GM12878 (cell line): ENCODE data around the gene TOM1L1. TPM values are rescaled to one million over a fixed set of nuclear protein-coding genes. Genes with fewer than 3 reads are reported as not detected.
A peak's percentile ranks its signal among the peaks of the same experiment; 100 is the strongest.

ENCODE experiments used
- ATAC-seq: fragments of 200-7000 bp; cut with Tn5 transposase; 3 replicates; pipeline ENCODE4 v1.9.1; 2020; ENCODE audit warnings: mild to moderate bottlenecking, moderate library complexity
- Bru-seq: library from RNA; stranded (reverse); fragments of 400-500 nt; gene quantifications from one replicate; lab custom pipeline; 2021; lab: Mats Ljungman, UMichigan
- BruChase-seq, 2 experiments: library from RNA; stranded (reverse); fragments of 400-500 nt; gene quantifications; one replicate each; lab custom pipeline; 2021; lab: Mats Ljungman, UMichigan
- BruUV-seq: library from RNA; stranded (reverse); fragments of 400-500 nt; replicated peaks from 2 replicates; lab custom pipeline; 2021; lab: Mats Ljungman, UMichigan
- CTCF ChIA-PET: fragments of 300-600 bp; sonication (Branson Sonifier 250); formaldehyde crosslinking; extraction: SDS; loops from one replicate; lab custom pipeline; 2021; ENCODE audit warnings: inconsistent platforms; lab: Yijun Ruan, JAX
- POLR2A ChIA-PET: fragments of 350-600 bp; formaldehyde crosslinking; extraction: SDS; loops from one replicate; lab custom pipeline; 2021; ENCODE audit warnings: inconsistent platforms; lab: Charles Lee
- RAD21 ChIA-PET: fragments of 300-600 bp; sonication (Branson Sonifier 250); formaldehyde crosslinking; loops from one replicate; lab custom pipeline; 2023; ENCODE audit warnings: antibody characterized with exemption; ENCODE audit not compliant: unreplicated experiment; lab: Charles Lee
- SMC1A ChIA-PET: fragments of 300-600 bp; sonication (Branson Sonifier 250); formaldehyde crosslinking; loops from one replicate; lab custom pipeline; 2023; ENCODE audit not compliant: unreplicated experiment, uncharacterized antibody; lab: Charles Lee
- DNase-seq: peaks from one replicate; pipeline ENCODE4 v3.0.0-alpha.2; 2011; ENCODE audit warnings: low read depth, low spot score
- FAIRE-seq: peaks from 3 replicates; lab custom pipeline; 2011; peaks lifted over from hg19 to GRCh38; lab: Jason Lieb, UNC
- H2AFZ ChIP-seq: 2 replicates; pipeline ENCODE4 v1.6.0; 2011; ENCODE audit warnings: low read depth, low read length, control low read depth; ENCODE audit not compliant: control insufficient read depth
- H3K27ac ChIP-seq: 2 replicates; pipeline ENCODE4 v1.5.1; 2011; ENCODE audit warnings: control low read depth; ENCODE audit not compliant: control insufficient read depth, insufficient read depth
- H3K27me3 ChIP-seq, 2 experiments: replicated peaks in 1 of 2; 2 replicates each; pipeline versions ENCODE4 v1.6.0 to v1.6.1; 2011; ENCODE audit warnings: low read length in 1 of 2; ENCODE audit not compliant: control insufficient read depth in 2 of 2, insufficient read depth in 2 of 2
- H3K36me3 ChIP-seq, 2 experiments: 2 replicates each; pipeline ENCODE4 v1.5.1; 2011; ENCODE audit warnings: low read length in 1 of 2; ENCODE audit not compliant: control insufficient read depth in 2 of 2, insufficient read depth in 2 of 2
- H3K4me1 ChIP-seq: 2 replicates; pipeline ENCODE4 v1.6.1; 2011; ENCODE audit warnings: mild to moderate bottlenecking, low read length, moderate library complexity, mixed read lengths; ENCODE audit not compliant: control insufficient read depth, insufficient read depth
- H3K4me2 ChIP-seq: 2 replicates; pipeline ENCODE4 v1.6.0; 2011; ENCODE audit warnings: control low read depth; ENCODE audit not compliant: control insufficient read depth, insufficient read depth
- H3K4me3 ChIP-seq: fragments of 200-600 bp; sonication (generic); 2 replicates; pipeline ENCODE4 v1.5.1; 2016
- H3K79me2 ChIP-seq: 2 replicates; pipeline ENCODE4 v1.6.0; 2011; ENCODE audit warnings: low read length; ENCODE audit not compliant: control insufficient read depth, insufficient read depth
- H3K9ac ChIP-seq: 2 replicates; pipeline ENCODE4 v1.8.0; 2011; ENCODE audit warnings: low read length, control low read depth, mixed read lengths; ENCODE audit not compliant: control insufficient read depth, insufficient read depth
- H3K9me3 ChIP-seq: replicated peaks from 3 replicates; pipeline ENCODE4 v1.5.1; 2011; ENCODE audit warnings: mild to moderate bottlenecking, low read length; ENCODE audit not compliant: control insufficient read depth, insufficient read depth
- H4K20me1 ChIP-seq: 2 replicates; pipeline ENCODE4 v1.6.0; 2011; ENCODE audit not compliant: control insufficient read depth, insufficient read depth
- BHLHE40 ChIP-seq, 2 experiments: fragments of 450-650 bp in 1 of 2; IDR thresholded peaks; 2 replicates each; pipeline ENCODE4 v1.6.1; 2011 to 2017; ENCODE audit warnings: low read depth in 2 of 2, borderline replicate concordance in 1 of 2, improper control_type of control experiment in 1 of 2, low read length in 1 of 2, mild to moderate bottlenecking in 1 of 2
- DPF2 ChIP-seq: fragments of 450-650 bp; IDR thresholded peaks from 2 replicates; pipeline ENCODE4 v1.6.1; 2017; ENCODE audit warnings: mild to moderate bottlenecking
- MEF2A ChIP-seq: IDR thresholded peaks from 2 replicates; pipeline ENCODE4 v1.6.1; 2011; ENCODE audit warnings: low read depth, mild to moderate bottlenecking, low read length, moderate library complexity; ENCODE audit not compliant: insufficient read depth
- RCOR1 ChIP-seq: conservative IDR thresholded peaks from 2 replicates; pipeline ENCODE4 v1.6.1; 2012; ENCODE audit warnings: low read depth, low read length, improper control_type of control experiment
- SUPT20H ChIP-seq: IDR thresholded peaks from 2 replicates; pipeline ENCODE4 v1.6.1; 2011; ENCODE audit warnings: low read depth, mild to moderate bottlenecking, low read length, moderate library complexity, borderline replicate concordance; ENCODE audit not compliant: control insufficient read depth
- TCF3 ChIP-seq: IDR thresholded peaks from 2 replicates; pipeline ENCODE4 v1.6.1; 2012; ENCODE audit warnings: low read depth, mild to moderate bottlenecking, low read length, borderline replicate concordance; ENCODE audit not compliant: insufficient read depth
- WGBS: methylation state at CpG from one replicate; pipeline ENCODE4 v1.1.6; 2016; ENCODE audit warnings: low lambda C conversion rate; ENCODE audit not compliant: insufficient replicate concordance, insufficient coverage; ENCODE audit errors: missing lambda C conversion rate; 5-methylcytosine and 5-hydroxymethylcytosine counted together
- in situ Hi-C: fragments of 300-500 bp; cut with MboI; formaldehyde crosslinking; loops from 9 replicates; pipeline ENCODE4 v1.14.3; 2018; ENCODE audit warnings: mixed read lengths
- intact Hi-C: fragments of 100-400 bp; cut with micrococcal nuclease; formaldehyde crosslinking; loops from one replicate; pipeline ENCODE4 v1.14.2; 2022; ENCODE audit not compliant: unreplicated experiment
- long read RNA-seq, 2 experiments: library from polyadenylated mRNA; unstranded; transcript quantifications; one replicate each; pipeline ENCODE4 v2.0.0, GENCODE V29; 2019 to 2020
- polyA minus RNA-seq, 3 experiments: library from RNA; depleted of rRNA, polyadenylated mRNA; stranded (reverse); fragments of >200 nt; gene quantifications; 2 replicates each; pipeline ENCODE4 v1.2.3, GENCODE V29; 2011
- polyA plus RNA-seq, 11 experiments: library from polyadenylated mRNA; depleted of rRNA in 4 of 11; unstranded in 6 of 11; stranded (reverse) in 5 of 11; fragments of >200 nt; fragmentation: Nextera tagmentation in 4 of 11; fragmentation: Illumina TruSeq in 1 of 11; extraction: Ambion mirVana in 4 of 11; extraction: Trizol in 1 of 11; gene quantifications; 1 replicate in 1 of 11; 2 replicates in 10 of 11; pipeline versions ENCODE4 v1.2.1 to v1.2.3, GENCODE V29; 2011 to 2016; ENCODE audit warnings: inconsistent platforms in 2 of 11, missing spikeins in 2 of 11, low read depth in 1 of 11
- total RNA-seq, 4 experiments: library from RNA; depleted of rRNA in 3 of 4; stranded (reverse); fragments of >200 nt in 3 of 4; fragmentation: Illumina TruSeq in 1 of 4; extraction: Trizol in 1 of 4; gene quantifications; 2 replicates each; pipeline versions ENCODE4 v1.2.1 to v1.2.3, GENCODE V29; 2013 to 2021
- TF ChIP-seq, protein P1 (sequence below), 3 experiments: IDR thresholded peaks in 2 of 3; conservative IDR thresholded peaks in 1 of 3; 2 replicates each; pipeline ENCODE4 v1.5.1; 2011; ENCODE audit warnings: low read depth in 3 of 3, low read length in 3 of 3, mild to moderate bottlenecking in 3 of 3, control low read depth in 2 of 3, moderate library complexity in 2 of 3, inconsistent platforms in 1 of 3, mixed read lengths in 1 of 3; ENCODE audit not compliant: control insufficient read depth in 2 of 3, insufficient read depth in 1 of 3; ENCODE audit errors: extremely low read depth in 1 of 3

The TOM1L1 gene
- total RNA-seq (2013; cell fraction: nucleolus; rRNA removed) = 0.76 TPM in 1 of 2 replicates, not detected in the other
- total RNA-seq (2014; rRNA removed) = 2.2 and 3.4 TPM in 2 replicates
- total RNA-seq (2014; rRNA removed; fragmentation: Illumina TruSeq; extraction: Trizol) = 3.0 and 3.2 TPM in 2 replicates
- total RNA-seq (2021) = 2.3 and 2.7 TPM in 2 replicates
- 8.0 TPM for polyA plus RNA-seq (2011; ENCODE audit: low read depth)
- polyA plus RNA-seq (2011; rRNA removed) = 8.8 and 11.0 TPM in 2 replicates
- 4.0 and 4.3 TPM in 2 replicates for polyA plus RNA-seq (2011; cell fraction: cytosol; rRNA removed)
- 5.3 and 5.8 TPM in 2 replicates for polyA plus RNA-seq (2011; cell fraction: nucleus; rRNA removed)
- 2.8 and 7.2 TPM in 2 replicates for polyA plus RNA-seq (2012)
- 2.6 and 4.5 TPM in 2 replicates for polyA plus RNA-seq (2014; fragmentation: Illumina TruSeq; extraction: Trizol)
- 1 to 10 TPM; 1.9 to 3.0 TPM for polyA plus RNA-seq (2014; fragmentation: Nextera tagmentation; extraction: Ambion mirVana)
- 1.5 and 2.5 TPM in 2 replicates for polyA plus RNA-seq (2014; rRNA removed)
- 1 to 10 TPM; 2.1 to 2.7 TPM for polyA plus RNA-seq (2016; fragmentation: Nextera tagmentation; extraction: Ambion mirVana)
- polyA minus RNA-seq (2011; rRNA and poly(A)+ RNA removed) = 4.6 and 6.2 TPM in 2 replicates
- polyA minus RNA-seq (2011; cell fraction: cytosol; rRNA and poly(A)+ RNA removed) = 3.2 and 4.0 TPM in 2 replicates
- polyA minus RNA-seq (2011; cell fraction: nucleus; rRNA and poly(A)+ RNA removed) = 3.0 and 3.3 TPM in 2 replicates
- Bru-seq, nascent RNA = percentile 49 among the genes with signal in this experiment
- percentile 50 among the genes with signal in this experiment for BruChase-seq, experiment 1, labeled RNA remaining after a 6-hour chase
- percentile 51 among the genes with signal in this experiment for BruChase-seq, experiment 2, labeled RNA remaining after a 2-hour chase
- long read RNA-seq, experiment 1, transcript TOM1L1-221 (16 exons, 2,507 nt) = major isoform, 5 of 16 reads
- long read RNA-seq, experiment 1, partial matches to known transcripts = 0 of 16 reads
- long read RNA-seq, experiment 1, other reads (novel, unspliced or antisense) = 10 of 16 reads
- long read RNA-seq, experiment 2, transcript TOM1L1-221 (16 exons, 2,507 nt) = major isoform, 33 of 117 reads
- long read RNA-seq, experiment 2, partial matches to known transcripts = 6 of 117 reads
- long read RNA-seq, experiment 2, other reads (novel, unspliced or antisense) = 69 of 117 reads

GRCh38 chr17:54900457-54901229 lies at the start of gene TOM1L1:
Gene TOM1L1 (plus strand): TSS chr17:54900852. CDS start chr17:54900866, 14 bp downstream.
- FAIRE-seq = no peak
- Histone ChIP-seq H3K4me2 (peak within 1 kb of the TSS; percentile 84), H3K9me3 (no peaks in the 10 kb centered on the region), H4K20me1 (no peaks in the 10 kb centered on the region), H3K4me1 (peaks cover 6% of the 10 kb centered on the region; the same call in 1 of the 2 replicates), H3K4me3 (peak within 1 kb of the TSS; percentile 62), H3K79me2 (no peaks in the 10 kb centered on the region), H2AFZ (peak within 1 kb of the TSS; percentile 70), H3K27ac (no peak within 1 kb of the TSS), H3K9ac (peak within 1 kb of the TSS; percentile 56; the same call in 1 of the 2 replicates)
- ATAC-seq = peak; percentile 87
- WGBS = 11% methylated on average over 59 of the region's 67 CpGs
- CTCF ChIA-PET = interaction anchor here (0.7 kb wide), 1 partner anchor 375 kb away, joined by 3 read pairs; no protein-coding TSS in a partner anchor
- RAD21 ChIA-PET = no interaction called here
- in situ Hi-C loops = no loop called here
- TF ChIP-seq BHLHE40 (IDR thresholded peaks at IDR 0.05; ENCODE audit: borderline replicate concordance in 1 of 2, low read depth in 2 of 2, low read length in 1 of 2) (peak in 1 of 2 experiments; percentile 36; a peak in 1 of 4 replicates), DPF2 (no peak), TCF3 (0 out of 2 replicates have a peak, but pooled peaks have one; percentile 30), SUPT20H (no peak), MEF2A (no peak), RCOR1 (no peak)
- TF ChIP-seq, protein P1, sequence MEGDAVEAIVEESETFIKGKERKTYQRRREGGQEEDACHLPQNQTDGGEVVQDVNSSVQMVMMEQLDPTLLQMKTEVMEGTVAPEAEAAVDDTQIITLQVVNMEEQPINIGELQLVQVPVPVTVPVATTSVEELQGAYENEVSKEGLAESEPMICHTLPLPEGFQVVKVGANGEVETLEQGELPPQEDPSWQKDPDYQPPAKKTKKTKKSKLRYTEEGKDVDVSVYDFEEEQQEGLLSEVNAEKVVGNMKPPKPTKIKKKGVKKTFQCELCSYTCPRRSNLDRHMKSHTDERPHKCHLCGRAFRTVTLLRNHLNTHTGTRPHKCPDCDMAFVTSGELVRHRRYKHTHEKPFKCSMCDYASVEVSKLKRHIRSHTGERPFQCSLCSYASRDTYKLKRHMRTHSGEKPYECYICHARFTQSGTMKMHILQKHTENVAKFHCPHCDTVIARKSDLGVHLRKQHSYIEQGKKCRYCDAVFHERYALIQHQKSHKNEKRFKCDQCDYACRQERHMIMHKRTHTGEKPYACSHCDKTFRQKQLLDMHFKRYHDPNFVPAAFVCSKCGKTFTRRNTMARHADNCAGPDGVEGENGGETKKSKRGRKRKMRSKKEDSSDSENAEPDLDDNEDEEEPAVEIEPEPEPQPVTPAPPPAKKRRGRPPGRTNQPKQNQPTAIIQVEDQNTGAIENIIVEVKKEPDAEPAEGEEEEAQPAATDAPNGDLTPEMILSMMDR (IDR thresholded peaks at IDR 0.05 in 2 of 3, conservative IDR thresholded peaks at IDR 0.05 in 1 of 3; ENCODE audit: control insufficient read depth in 2 of 3, extremely low read depth in 1 of 3, insufficient read depth in 1 of 3, low read depth in 3 of 3, low read length in 3 of 3) = peak in 1 of 3 experiments; percentile 38; a peak in 2 of 6 replicates
- TF ChIP-seq, all 136 proteins: peak for 3
- ChIA-PET POLR2A (no interaction called here), SMC1A (no interaction called here)
- H3K36me3 ChIP-seq = no peaks in the 10 kb centered on the region
- H3K27me3 ChIP-seq = no peaks in the 10 kb centered on the region; a peak in 1 of 4 replicates
- no TSS peak for BruUV-seq
- intact Hi-C loops = no loop called here
- DNase-seq = no peak
